ENCODE data around the gene USP10.

USP10 gene

GRCh38 chr16:84810518-84811273, 110.9 kb downstream of the USP10 start:
- peak; percentile 76 for DNase-seq

- DNase-seq = no peak
Measured at GRCh38 chr16:84811529-84811928, 111.7 kb downstream of the USP10 start.

- DNase-seq = no peak
Measured at GRCh38 chr16:84813141-84813934, 113.5 kb downstream of the USP10 start.

GRCh38 chr16:84815462-84815861, 115.7 kb downstream of the USP10 start:
- DNase-seq = no peak

GRCh38 chr16:84816023-84816422, 116.2 kb downstream of the USP10 start:
- DNase-seq = no peak

- DNase-seq = no peak
Measured at GRCh38 chr16:84816485-84816884, 116.7 kb downstream of the USP10 start.

GRCh38 chr16:84817206-84817605, 117.4 kb downstream of the USP10 start:
- DNase-seq = no peak

- DNase-seq = no peak
Measured at GRCh38 chr16:84817613-84818012, 117.8 kb downstream of the USP10 start.

- DNase-seq = no peak
Measured at GRCh38 chr16:84818133-84818532, 118.3 kb downstream of the USP10 start.

GRCh38 chr16:84818989-84819643, 119.3 kb downstream of the USP10 start:
- no peak for DNase-seq

GRCh38 chr16:84819644-84820304, 120.0 kb downstream of the USP10 start, which contains the start of gene CRISPLD2:
Gene CRISPLD2 (plus strand): TSS chr16:84819985. CDS start chr16:84838496, 18,511 bp downstream.
- no peak for DNase-seq

- DNase-seq = no peak
Measured at GRCh38 chr16:84820305-84820684, 120.5 kb downstream of the USP10 start.

- DNase-seq = no peak
Measured at GRCh38 chr16:84820771-84821170, 121.0 kb downstream of the USP10 start.

GRCh38 chr16:84821179-84821578, 121.4 kb downstream of the USP10 start:
- DNase-seq = no peak

- no peak for DNase-seq
Measured at GRCh38 chr16:84821728-84822689, 122.2 kb downstream of the USP10 start.

- no peak for DNase-seq
Measured at GRCh38 chr16:84822990-84823389, 123.2 kb downstream of the USP10 start.

GRCh38 chr16:84823484-84823883, 123.7 kb downstream of the USP10 start:
- no peak for DNase-seq

- no peak for DNase-seq
Measured at GRCh38 chr16:84823926-84824325, 124.1 kb downstream of the USP10 start.

GRCh38 chr16:84825896-84826557, 126.2 kb downstream of the USP10 start:
- DNase-seq = no peak

GRCh38 chr16:84826558-84826941, 126.8 kb downstream of the USP10 start:
- no peak for DNase-seq

- DNase-seq = peak; percentile 8
Measured at GRCh38 chr16:84827131-84827574, 127.4 kb downstream of the USP10 start.

All from GF-D8 (cell line).